ENCODE data around the gene DTD1.
"Not testable (repeated sequence)": the region's sequence is repeated elsewhere in the genome, so short reads cannot be mapped to it uniquely, and the experiment has no call there.

Gene DTD1

DNA sequence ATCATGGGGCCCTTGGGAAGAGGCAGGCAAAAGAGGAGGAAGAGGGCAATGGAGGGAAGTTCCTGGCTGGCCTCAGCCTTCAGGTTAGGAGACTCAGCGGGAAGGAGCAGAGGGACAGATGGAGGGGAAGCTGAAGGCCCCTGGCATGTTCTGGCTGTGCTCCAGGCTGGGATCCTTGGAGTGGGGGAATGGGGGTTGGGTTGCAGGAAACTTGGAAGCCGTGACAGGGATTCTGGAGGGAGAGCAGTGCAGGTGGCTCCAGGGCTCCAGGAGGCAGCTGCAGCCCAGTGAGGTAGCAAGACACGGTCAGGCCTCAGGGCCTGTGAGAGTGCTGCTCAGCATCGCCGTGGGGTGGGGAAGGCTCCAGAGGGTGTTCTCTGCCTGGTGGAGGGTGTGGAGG, 161.1 kb downstream of the DTD1 start:
- DNase-seq: no peak

DNA sequence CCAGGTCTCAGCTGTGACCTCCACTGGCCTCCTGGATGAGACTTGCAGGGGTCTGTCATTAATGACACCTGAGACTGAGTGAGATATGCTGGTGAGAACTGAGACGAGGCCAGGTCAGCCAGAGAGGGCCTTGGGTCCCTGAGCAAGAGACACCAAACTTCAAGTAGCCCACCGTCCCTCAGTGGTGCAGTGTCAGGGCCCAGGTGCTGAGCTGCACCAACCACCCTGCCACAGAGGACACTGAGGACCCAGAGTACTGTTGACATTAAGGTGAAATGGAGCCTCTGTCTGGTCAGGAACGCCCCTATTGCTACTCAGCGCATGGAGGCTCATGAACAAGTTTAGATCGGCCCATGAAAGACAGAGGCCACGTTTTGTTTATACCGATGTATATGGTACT, 161.7 kb downstream of the DTD1 start:
- DNase-seq: no peak

DNA sequence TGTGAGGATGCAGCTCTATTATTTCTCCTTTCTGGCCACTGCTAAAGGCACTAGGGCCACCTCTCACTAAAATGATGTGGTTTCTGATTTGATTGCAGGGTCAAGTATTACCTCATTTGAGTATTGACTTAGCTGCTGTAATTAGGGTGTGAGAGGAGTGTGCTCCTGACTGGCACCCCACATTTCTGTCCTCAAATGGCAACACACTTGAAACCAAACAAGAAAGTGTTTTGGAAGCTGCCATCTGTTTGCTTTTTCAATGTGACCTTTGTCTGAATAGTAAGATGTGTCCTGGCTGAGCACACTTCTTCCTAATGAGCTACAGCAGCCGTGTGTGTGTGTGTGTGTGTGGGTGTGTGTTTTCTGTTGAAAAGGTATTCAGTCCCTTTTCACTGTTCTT, 162.9 kb downstream of the DTD1 start:
- DNase-seq: no peak

DNA sequence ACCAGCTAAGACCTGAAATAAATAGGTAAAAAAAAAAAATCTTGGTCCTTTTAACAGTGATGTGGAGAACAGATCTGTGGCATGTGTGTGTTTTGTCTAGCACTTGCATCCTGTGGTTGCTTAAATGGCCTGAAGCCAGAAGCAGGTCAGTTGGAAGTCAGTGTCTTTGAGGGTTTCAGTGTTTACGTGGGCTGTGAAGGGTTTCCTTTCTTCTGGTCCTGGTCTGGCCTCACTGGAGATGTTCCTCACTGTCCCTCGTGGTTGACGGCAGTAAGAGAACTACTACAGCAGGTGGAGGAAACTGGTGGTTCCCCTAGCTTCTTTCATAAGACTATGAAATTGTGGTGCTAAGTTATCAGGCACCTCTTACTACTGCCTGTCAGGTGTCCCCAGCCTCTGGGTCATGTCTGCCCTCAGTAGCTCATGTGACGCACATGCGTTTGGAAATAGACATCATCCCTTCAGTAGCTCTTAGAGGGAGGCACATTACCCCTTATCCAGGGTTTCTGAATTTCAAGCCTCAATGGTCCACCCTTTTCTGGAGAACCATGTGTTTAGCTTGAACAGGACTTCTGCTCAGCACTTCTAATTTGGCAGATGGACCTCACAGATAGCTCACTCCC, 166.3 kb downstream of the DTD1 start:
- no peak for DNase-seq

DNA sequence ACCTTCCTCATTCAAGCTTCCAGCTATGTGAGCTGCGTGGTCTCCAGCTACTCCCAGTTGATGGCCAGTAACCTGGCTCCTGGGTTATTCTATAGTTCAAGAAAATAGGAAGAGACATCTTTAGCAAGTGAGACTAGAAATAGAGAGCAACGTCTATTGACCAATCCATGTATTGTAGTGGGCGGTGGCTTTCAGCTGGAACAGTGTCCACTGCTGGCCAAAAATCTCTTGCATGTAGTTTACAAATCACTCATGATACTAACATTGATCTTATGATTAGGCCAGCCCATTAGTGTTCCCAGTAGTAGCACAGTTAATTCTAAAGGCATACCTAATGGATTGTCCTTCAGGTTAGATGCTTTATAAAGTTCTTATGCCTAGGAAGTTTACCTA, 166.8 kb downstream of the DTD1 start:
- no peak for DNase-seq

DNA sequence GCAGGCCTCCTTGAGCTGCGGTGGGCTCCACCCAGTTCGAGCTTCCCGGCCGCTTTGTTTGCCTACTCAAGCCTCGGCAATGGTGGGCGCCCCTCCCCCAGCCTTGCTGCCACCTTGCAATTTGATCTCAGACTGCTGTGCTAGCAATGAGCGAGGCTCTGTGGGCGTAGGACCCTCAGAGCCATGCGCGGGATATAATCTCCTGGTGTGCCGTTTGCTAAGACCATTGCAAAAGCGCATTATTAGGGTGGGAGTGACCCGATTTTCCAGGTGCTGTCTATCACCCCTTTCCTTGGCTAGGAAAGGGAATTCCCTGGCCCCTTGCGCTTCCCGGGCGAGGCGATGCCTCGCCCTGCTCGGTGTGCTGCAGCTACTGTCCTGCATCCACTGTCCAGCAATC, 173.0 kb downstream of the DTD1 start:
- DNase-seq: not testable (repeated sequence)

DNA sequence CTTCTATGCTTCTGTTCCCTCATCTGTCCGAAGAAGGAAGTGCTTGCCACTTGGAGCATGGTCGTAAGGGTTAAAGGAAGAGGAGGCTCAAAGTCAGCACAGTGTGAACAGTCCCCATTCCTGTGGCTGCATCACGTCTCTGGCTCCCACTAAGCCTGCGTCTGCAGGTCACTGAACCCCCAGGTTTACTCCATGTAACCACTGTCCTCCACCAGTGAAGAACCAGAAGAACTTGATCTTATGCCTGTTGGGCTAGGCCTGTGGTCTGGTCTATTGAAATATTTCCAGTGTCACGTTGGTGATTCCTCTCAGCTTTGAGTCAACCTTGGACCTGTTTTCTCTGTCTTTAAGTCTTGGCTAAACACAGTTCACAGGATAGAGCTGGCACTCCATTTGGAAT, 179.8 kb downstream of the DTD1 start:
- no peak for DNase-seq

DNA sequence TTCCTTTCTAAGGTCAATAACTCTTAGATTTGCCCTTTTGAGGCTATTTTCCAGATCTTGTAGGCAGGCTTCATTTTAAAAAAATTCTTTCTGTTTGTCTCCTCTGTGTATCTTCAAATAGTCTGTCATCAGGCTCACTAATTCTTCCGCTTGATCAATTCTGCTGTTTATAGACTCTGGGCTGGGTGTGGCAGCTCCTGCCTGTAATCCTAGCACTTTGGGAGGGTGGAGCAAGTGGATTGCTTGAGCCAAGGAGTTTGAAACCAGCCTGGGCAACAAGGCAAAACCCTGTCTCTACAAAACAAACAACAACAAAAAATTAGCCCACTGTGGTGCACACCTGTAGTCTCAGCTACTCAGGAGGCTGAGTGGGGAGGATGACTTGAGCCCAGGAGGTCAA, 185.7 kb downstream of the DTD1 start:
- no peak for DNase-seq

DNA sequence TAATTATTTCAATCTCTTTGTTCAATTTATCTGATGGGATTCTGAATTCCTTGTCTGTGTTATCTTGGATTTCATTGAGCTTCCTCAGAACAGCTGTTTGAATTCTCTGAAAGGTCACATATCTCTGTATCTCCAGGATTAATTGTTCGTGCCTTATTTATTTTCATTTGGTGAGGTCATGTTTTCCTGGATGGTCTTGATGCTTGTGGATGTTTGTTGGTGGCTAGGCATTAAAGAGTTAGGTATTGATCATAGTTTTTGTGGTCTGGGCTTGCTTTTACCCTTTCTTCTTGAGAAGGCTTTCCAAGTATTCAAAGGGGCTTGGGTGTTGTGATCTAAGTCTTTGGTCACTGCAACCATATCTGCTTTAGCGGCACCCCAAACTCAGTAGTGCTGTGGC, 186.4 kb downstream of the DTD1 start:
- no peak for DNase-seq

DNA sequence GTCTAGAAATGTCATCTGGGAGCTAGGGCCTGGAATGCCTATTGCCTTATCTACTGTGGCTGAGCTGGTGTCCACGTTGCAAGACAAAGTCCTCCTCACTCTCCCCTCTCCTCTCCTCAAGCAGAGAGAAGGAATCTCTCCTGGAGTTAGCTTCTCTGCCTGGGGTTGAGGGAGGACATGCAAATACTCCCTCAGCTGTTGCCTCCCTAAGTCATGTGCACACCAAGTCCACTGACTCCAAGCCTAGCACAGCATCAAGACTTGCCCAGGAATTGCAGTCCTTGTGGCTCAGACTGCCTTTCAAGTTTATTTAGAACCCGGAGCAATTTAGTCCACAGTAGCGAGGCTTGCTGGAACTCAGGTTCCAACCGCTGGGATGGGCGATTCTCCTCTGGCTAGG, 187.8 kb downstream of the DTD1 start:
- DNase-seq: no peak

DNA sequence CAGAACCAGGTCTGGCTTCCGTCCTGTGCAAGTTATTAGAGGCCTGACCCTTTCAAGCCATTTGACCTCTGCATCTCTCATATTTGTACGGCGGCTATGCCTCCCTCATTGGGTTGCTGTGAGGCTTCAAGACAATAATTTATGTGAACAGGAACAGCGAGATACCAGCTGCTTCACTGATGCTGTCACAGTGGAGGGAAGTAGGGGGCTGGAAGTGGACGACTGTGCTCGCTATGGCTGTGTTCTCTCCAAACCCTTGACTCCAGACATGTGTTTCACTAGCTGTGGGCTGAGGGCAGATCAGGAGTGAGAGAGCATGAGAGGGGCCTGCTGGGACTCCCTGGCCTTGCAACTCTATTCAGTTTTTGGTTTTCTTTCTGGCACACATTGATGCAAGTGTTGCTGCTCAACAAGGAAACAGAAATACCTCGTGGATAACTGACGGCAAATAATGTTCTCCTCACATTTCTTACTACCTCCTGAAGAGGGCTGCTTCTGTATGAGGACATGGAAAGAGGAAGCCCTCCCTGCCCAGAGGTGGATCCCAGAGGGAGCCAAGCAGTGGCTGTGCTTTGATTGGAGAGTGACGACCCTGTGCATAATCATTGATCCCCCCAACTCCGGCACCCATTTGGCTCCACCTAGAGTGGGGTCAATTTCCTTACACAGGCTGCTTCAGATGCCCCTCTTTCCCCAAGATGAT, 191.0 kb downstream of the DTD1 start:
- no peak for DNase-seq

DNA sequence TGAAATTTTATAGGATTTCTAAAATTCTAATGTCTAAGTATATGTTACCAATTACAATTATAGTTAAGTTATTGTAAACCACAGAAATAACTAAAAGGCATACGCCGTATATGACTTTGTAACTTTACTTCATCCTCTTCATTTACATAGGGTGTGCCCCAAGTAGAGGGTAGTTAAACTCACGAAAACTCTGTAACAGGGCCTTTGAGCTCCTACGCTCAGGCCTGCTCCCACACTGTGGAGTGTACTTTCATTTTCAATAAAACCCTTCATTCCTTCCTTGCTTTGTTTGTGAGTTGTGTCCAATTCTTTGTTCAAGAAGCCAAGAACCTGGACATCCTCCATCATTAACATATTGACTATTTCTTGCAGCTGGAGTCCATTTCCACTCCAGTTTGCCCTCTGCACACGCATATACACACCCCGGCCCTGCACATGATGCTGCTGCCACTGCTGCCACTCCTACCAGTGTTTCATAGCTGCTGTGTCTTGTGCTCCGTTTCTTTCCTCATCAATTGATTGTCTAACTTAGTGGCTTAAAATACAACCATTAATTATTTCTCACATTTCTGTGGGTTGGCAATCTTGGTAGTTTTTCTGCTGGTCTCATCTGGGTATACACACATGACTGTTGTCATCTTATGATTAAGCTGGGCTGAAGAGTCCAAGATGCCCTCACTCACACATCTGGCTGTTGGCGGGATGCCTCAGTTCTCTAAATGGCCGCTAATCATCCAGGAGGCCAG, 192.7 kb downstream of the DTD1 start:
- no peak for DNase-seq

DNA sequence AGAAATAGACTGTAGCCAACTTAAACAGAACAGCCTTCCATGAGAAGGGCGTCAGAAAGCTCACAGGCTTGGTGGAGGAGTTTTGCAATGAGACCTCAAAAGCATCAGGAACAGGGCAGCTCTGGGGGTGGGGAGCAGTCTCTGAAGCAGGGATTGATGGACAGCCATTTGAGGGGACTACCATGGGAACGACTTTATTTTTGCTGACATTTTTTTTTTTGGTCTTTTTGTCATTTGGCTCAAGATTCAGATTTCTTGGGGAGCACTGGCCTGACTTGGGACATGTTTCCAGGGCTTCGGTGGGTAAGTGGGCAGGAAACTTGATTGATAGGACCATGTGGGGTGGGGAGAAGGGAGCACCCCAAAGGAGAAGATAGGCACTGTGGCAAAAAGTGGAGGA, 193.7 kb downstream of the DTD1 start:
- no peak for DNase-seq

DNA sequence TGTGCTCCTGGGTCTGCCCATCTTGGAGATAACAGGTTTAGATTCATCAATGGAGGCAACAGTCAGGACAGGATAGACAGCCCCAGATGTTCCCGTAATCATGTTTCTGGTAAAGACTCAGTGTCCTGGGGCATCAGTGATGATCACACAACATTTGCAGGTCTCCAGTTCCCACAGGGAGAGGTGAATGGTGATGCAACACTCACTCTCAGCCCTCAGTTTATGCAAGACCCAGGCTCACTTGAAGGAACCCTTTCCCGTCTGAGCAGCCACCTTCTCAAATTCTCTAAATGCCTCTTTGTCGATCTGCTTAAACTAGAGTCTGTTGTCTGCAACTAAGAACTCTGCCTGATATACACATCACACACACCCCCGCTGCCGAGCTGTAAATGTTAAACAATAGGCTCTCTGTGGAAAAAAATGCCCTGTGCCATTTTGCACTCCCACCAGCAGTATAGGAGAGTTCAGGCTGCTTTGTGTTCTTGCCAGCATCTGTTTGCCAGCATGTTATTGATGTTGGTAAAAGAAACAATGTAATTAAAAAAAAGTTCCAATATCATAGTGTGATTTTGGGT, 195.6 kb downstream of the DTD1 start:
- no peak for DNase-seq

DNA sequence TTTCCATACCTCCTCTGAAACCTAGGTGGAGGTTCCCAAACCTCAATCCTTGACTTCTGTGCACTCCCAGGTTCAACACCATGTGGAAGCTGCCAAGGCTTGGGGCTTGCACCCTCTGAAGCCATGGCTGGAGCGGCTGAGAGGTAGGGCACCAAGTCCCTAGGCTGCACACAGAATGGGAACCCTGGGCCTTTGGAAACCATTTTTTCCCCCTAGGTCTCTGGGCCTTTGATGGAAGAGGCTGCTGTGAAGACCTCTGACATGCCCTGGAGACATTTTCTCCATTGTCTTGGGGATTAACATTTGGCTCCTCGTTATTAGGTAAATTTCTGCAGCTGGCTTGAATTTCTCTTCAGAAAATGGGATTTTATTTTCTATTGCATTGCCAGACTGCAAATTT, 199.2 kb downstream of the DTD1 start:
- DNase-seq: not testable (repeated sequence)

DNA sequence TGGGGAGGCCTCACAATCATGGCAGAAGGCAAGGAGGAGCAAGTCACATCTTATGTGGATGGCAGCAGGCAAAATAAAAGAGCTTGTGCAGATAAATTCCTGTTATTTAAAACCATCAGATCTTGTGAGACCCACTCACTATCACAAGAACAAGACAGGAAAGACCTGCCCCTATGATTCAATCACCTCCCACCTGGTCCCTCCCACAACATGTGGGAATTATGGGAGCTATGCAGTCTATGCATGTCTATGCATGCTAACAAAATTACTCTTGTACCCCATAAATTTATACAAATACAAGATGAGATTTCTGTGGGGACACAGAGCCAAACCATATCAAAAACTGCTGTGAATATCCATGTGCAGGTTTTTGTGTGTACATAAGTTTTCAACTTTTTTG, 200.2 kb downstream of the DTD1 start:
- no peak for DNase-seq

DNA sequence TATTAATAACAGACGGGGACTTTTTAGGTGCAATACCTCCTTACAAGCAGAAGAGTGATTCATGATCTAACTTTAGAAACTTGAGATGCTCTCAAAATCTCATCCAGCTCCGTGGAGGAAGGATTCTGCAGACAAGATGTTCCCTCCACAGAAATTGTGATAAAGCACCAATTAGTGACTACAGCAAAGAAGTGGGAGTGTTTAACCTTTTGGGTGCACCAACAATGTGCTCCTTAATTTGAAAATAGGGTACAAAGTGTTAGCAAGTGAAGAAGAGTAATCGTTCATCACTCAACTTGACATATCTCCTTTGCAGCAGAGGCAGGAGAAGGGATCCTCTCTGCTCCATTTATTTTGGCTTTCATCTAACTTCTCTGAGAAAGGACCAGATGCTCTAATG, 202.9 kb downstream of the DTD1 start:
- no peak for DNase-seq

DNA sequence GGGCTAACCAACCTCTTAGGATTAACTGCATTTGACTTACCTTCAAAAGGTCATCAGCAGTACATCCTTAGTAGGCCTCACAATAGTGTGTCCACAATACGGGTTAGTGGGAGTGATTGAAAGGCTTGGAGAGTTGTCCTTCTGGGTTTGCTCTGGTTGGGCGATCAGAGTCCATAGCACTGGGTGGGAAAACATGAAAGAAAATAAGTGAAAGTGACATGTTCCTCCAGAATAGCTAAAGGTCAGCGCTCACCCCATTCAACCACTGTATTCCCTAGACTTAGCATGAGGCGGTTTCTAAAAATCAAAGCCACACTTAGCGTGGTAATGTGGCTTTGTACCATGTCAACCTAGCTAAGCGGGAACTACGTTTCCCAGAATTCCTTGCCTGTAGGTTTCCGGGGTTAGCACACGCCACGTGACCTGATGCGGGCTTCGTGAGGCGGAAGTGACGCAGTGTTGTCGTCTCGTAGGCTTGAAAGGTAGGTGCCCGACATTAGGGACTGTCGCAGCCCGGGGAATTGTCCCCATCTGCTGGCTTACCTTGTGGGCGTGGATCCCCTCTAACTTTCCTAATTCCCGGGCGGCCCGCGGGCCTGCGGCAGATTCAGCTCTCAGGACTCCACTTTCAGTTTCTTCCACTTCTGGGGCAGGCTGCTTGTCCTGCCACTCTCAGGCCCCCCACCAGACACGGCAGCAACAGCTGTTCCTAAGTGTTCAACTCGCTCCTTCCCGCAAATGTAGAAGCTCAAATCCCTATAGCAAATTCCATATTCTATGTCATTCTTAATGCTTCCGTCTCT, 206.0 kb downstream of the DTD1 start:
- DNase-seq: peak; percentile 83

DNA sequence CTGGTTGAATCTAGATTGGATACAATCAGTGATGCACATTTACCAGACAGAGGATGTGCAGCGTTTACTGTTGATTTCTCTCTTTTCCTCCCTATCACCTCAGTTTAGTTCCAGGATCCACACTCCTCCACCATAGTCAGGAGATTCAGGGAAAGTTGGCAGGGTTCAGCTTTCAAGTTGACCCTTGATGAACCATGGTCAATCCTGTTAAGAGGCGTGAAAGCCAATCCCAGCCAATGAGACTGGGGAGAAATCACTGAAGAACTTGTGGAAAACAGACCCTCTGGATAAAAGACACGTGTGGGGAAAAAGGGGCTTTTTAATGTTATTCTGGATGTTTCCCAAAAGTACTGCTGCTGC, 206.6 kb downstream of the DTD1 start:
- DNase-seq: no peak

DNA sequence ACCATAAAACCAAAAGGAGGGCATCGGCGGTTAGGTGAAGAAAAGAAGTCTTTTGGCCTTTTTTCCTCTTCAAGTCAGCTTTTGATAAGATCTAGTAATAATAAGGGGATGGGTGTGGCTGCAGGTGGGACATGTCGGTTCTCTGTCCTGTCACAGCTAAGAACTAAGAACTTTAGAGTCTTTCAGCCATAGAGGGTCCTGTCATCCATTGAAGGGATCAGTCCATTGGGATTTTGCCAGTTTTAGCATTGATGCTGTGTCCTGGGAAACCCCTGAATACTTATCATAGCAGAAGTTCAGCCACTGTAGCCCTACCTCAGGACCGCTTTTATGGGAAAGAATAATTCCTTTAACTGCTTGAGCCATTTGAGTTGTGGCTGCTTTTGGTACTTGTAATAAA, 207.5 kb downstream of the DTD1 start:
- DNase-seq: no peak

DNA sequence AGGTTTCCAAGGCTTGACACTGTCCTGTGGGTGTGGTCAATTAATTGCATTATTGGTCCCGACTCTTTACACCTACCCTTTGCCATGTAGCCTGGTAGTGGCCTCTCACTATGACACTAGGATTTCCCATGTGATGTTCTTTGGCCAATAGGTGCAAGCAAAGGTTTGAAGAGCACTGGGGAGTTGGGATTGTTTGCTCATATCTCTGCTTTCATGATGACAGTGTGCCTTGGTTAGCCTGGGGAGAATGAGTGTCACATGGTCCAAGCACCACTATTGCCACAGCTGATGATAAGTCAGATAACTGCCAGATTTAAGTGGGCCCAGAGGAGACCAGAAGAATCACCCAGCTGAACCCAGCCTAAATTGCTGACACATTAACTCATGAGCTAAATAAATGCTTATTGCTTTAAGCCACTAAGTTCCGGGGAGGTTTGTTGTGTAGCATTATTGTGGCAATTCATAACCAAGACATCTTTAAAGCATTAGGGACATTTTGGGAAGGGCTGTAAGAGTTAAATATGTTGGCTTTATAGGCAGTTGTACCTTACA, 208.5 kb downstream of the DTD1 start:
- no peak for DNase-seq

DNA sequence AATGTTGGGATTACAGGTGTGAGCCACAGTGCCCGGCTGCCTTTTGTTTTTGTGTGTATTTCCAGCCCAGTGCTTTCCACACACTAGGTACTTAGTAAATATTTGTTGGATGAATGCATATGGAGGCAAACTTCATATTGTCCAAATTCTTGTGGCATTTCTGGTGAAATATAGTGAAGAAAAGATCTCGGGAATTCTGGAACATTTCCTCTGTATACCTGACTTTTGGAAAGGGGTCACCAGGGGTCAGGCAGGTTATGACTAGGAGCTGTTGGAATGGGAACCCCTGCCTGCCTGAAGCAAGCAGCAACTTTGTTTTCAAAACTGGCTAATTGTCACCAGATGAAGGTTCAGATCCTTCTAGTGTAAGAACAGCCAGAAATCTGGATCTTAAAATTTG, 213.7 kb downstream of the DTD1 start:
- no peak for DNase-seq
